IMR-90 (cell line): ENCODE data around the gene TTC27.
A peak's percentile ranks its signal among the peaks of the same experiment; 100 is the strongest.

Source experiments
- CEBPB ChIP-seq: IDR thresholded peaks from 2 replicates; pipeline ENCODE4 v1.6.1; 2012; ENCODE audit warnings: low read depth, low read length, improper control_type of control experiment
- CTCF ChIP-seq: conservative IDR thresholded peaks from 2 replicates; pipeline ENCODE4 v1.5.1; 2012; ENCODE audit warnings: mild to moderate bottlenecking, low read depth, low read length, improper control_type of control experiment
- ELK1 ChIP-seq: fragments of 150-350 bp; IDR thresholded peaks from 2 replicates; pipeline ENCODE4 v1.6.1; 2016; ENCODE audit warnings: low read depth, mild to moderate bottlenecking, low read length, moderate library complexity, borderline replicate concordance
- FOS ChIP-seq: fragments of 150-350 bp; IDR thresholded peaks from 2 replicates; pipeline ENCODE4 v1.6.1; 2016; ENCODE audit warnings: low read depth, low read length
- MAFK ChIP-seq: IDR thresholded peaks from 2 replicates; pipeline ENCODE4 v1.6.1; 2012; ENCODE audit warnings: low read depth, low read length, improper control_type of control experiment
- MXI1 ChIP-seq: IDR thresholded peaks from 2 replicates; pipeline ENCODE4 v1.6.1; 2012; ENCODE audit warnings: low read depth, mild to moderate bottlenecking, low read length, moderate library complexity, borderline replicate concordance
- POLR2A ChIP-seq: IDR thresholded peaks from 2 replicates; pipeline ENCODE4 v1.6.1; 2012; ENCODE audit warnings: mild to moderate bottlenecking, low read depth, low read length
- RAD21 ChIP-seq: IDR thresholded peaks from 2 replicates; pipeline ENCODE4 v1.6.1; 2012; ENCODE audit warnings: low read length, improper control_type of control experiment
- SMC3 ChIP-seq: fragments of 150-350 bp; IDR thresholded peaks from 2 replicates; pipeline ENCODE4 v1.6.1; 2016; ENCODE audit warnings: low read depth, mild to moderate bottlenecking, antibody characterized with exemption, low read length, moderate library complexity
- USF2 ChIP-seq: fragments of 150-350 bp; IDR thresholded peaks from 2 replicates; pipeline ENCODE4 v1.6.1; 2017; ENCODE audit warnings: mild to moderate bottlenecking, antibody characterized with exemption, low read length, low read depth

GRCh38 chr2:32864334-32865111, 236.7 kb downstream of the TTC27 start:
- TF ChIP-seq CTCF: no peak
- no peak for TF ChIP-seq FOS
- TF ChIP-seq RAD21: no peak
- no peak; the same call in 1 of the 2 replicates for TF ChIP-seq MAFK
- TF ChIP-seq USF2: no peak
- TF ChIP-seq ELK1: no peak
- no peak for TF ChIP-seq MXI1
- TF ChIP-seq CEBPB: 0 out of 2 replicates have a peak, but pooled peaks have one; percentile 3
- no peak for TF ChIP-seq POLR2A
- no peak for TF ChIP-seq SMC3
